Glutamatergic neuron (in vitro differentiated cells): ENCODE results near the gene ELOVL6. TPM values are rescaled to one million over a fixed set of nuclear protein-coding genes. Genes with fewer than 3 reads are reported as not detected.

Experiments used
- DNase-seq: peaks from one replicate; pipeline ENCODE4 v3.0.0; 2022
- H3K27ac Mint-ChIP-seq: one replicate; pipeline ENCODE4 v1.8.0; 2020; ENCODE audit warnings: mild to moderate bottlenecking, mixed read lengths, inconsistent platforms; ENCODE audit not compliant: unreplicated experiment
- H3K27me3 Mint-ChIP-seq: one replicate; pipeline ENCODE4 v1.8.0; 2020; ENCODE audit warnings: mild to moderate bottlenecking, moderate library complexity, mixed read lengths, inconsistent platforms; ENCODE audit not compliant: unreplicated experiment
- H3K36me3 Mint-ChIP-seq: one replicate; pipeline ENCODE4 v1.8.0; 2020; ENCODE audit warnings: mild to moderate bottlenecking, mixed read lengths, inconsistent platforms; ENCODE audit not compliant: unreplicated experiment
- H3K4me1 Mint-ChIP-seq: one replicate; pipeline ENCODE4 v1.8.0; 2020; ENCODE audit warnings: mild to moderate bottlenecking, low read depth, mixed read lengths, inconsistent platforms; ENCODE audit not compliant: unreplicated experiment
- H3K4me3 Mint-ChIP-seq: one replicate; pipeline ENCODE4 v1.8.0; 2020; ENCODE audit warnings: mild to moderate bottlenecking, mixed read lengths, inconsistent platforms; ENCODE audit not compliant: unreplicated experiment
- H3K9me3 Mint-ChIP-seq: one replicate; pipeline ENCODE4 v1.8.0; 2020; ENCODE audit warnings: mild to moderate bottlenecking, moderate library complexity, mixed read lengths, inconsistent platforms; ENCODE audit not compliant: unreplicated experiment
- total RNA-seq: library from RNA; stranded (reverse); fragmentation: NEBNext Ultra II Directional; extraction: Animal tissue kit (Norgen Biotek cat#: 25700); gene quantifications from one replicate; pipeline ENCODE4 v1.2.1, GENCODE V29; 2021; ENCODE audit not compliant: unreplicated experiment
- TF ChIP-seq, protein P1 (sequence below): fragments of 200-600 bp; sonication (generic); IDR thresholded peaks from one replicate; pipeline ENCODE4 v1.5.0; 2021; ENCODE audit not compliant: partially characterized antibody, unreplicated experiment

The ELOVL6 gene
- total RNA-seq, 1 donor from 2014 or later: 60.1 TPM

DNA sequence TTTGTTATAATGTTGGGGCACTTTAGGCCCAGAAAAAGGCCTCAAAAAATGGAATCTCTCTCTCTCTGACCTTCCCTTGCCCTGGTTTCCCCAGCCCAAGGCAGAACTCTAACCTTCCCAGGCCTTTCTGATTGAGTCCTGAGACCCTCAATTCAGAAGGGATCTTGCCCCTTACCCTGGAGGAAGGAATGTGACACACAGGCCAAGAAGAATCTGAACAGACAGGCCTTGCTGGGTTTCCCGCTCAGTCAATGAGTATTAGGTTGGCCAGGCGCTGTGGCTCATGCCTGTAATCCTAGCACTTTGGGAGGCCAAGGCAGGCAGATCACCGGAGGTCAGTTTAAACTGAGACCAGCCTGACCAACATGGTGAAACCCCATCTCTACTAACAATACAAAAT, 27.6 kb downstream of the ELOVL6 start:
- TF ChIP-seq, protein P1, sequence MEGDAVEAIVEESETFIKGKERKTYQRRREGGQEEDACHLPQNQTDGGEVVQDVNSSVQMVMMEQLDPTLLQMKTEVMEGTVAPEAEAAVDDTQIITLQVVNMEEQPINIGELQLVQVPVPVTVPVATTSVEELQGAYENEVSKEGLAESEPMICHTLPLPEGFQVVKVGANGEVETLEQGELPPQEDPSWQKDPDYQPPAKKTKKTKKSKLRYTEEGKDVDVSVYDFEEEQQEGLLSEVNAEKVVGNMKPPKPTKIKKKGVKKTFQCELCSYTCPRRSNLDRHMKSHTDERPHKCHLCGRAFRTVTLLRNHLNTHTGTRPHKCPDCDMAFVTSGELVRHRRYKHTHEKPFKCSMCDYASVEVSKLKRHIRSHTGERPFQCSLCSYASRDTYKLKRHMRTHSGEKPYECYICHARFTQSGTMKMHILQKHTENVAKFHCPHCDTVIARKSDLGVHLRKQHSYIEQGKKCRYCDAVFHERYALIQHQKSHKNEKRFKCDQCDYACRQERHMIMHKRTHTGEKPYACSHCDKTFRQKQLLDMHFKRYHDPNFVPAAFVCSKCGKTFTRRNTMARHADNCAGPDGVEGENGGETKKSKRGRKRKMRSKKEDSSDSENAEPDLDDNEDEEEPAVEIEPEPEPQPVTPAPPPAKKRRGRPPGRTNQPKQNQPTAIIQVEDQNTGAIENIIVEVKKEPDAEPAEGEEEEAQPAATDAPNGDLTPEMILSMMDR: no peak
- H3K27ac Mint-ChIP-seq: no peak overlapping the region
- DNase-seq: no peak
- H3K4me1 Mint-ChIP-seq: peaks cover 8% of the 10 kb centered on the region
- no peaks in the 10 kb centered on the region for H3K27me3 Mint-ChIP-seq
- no peak overlapping the region for H3K4me3 Mint-ChIP-seq
- no peaks in the 10 kb centered on the region for H3K36me3 Mint-ChIP-seq
- H3K9me3 Mint-ChIP-seq: no peaks in the 10 kb centered on the region

DNA sequence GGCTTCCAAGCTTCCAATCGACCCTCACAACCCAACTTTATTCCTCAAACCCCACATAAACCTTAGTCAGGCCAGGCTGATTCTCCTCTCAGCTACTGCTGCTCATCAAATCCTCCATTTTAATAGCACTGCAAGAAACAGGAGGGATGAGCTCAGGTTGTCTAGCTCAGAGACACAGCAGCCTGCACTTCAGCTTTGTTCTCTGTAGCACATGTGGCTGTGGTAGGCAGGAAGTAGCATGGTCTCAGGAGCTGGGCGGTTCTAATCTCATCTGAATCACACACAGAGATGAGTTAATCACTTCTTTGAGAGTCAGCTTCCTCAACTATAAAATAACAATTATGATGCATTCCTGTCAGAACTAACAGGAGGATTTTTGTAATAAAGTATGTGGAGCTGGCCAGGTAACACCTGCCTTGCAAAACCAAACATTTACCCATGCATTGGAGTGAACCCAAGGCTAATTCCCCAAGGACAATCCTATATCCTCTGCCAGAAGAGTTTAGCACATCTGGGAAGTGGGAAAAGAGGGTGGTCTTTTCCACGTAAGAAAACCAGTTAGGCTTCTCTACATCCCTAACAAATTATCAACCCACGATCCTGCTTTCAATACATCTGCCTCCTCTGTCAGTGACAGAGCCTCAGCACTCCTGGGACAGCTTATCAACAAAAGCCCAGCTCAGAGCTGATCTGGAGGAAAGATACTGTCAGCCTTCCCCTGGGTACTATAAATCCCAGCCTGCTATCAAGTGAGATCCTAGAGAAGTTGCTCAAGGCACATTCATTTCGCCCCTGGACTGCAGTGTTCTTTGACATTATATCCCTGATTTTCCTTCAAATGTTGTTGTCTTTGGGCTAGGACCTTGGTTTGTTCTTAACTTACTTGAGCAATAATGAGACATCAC, 32.8 kb downstream of the ELOVL6 start:
- peak overlapping the region; percentile 35 for H3K4me3 Mint-ChIP-seq
- H3K36me3 Mint-ChIP-seq: no peaks in the 10 kb centered on the region
- H3K4me1 Mint-ChIP-seq: peaks cover 11% of the 10 kb centered on the region
- TF ChIP-seq, protein P1: no peak
- H3K27ac Mint-ChIP-seq: peak overlapping the region; percentile 19
- H3K9me3 Mint-ChIP-seq: no peaks in the 10 kb centered on the region
- DNase-seq: no peak
- H3K27me3 Mint-ChIP-seq: no peaks in the 10 kb centered on the region

DNA sequence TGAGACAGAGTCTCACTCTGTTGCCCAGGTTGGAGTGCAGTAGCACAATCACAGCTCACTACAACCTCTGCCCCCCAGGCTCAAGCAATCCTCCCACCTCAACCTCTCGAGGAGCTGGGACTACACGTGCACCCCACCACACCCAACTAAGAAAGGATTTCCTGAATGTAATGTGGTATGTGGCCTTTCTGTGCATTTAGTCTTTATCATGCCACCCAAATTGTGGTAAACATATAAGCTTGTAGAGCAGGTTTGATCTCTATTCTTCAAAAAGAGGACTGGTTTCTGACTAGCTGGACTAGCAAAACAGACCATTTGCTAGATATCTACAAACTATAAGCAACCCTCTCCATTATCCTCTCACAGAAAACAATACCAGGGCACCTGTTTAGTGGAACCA, 33.6 kb downstream of the ELOVL6 start:
- Mint-ChIP-seq H3K27me3 (no peaks in the 10 kb centered on the region), H3K36me3 (no peaks in the 10 kb centered on the region), H3K9me3 (no peaks in the 10 kb centered on the region), H3K4me1 (peaks cover 11% of the 10 kb centered on the region), H3K4me3 (no peak overlapping the region), H3K27ac (no peak overlapping the region)
- no peak for DNase-seq
- TF ChIP-seq, protein P1: no peak

DNA sequence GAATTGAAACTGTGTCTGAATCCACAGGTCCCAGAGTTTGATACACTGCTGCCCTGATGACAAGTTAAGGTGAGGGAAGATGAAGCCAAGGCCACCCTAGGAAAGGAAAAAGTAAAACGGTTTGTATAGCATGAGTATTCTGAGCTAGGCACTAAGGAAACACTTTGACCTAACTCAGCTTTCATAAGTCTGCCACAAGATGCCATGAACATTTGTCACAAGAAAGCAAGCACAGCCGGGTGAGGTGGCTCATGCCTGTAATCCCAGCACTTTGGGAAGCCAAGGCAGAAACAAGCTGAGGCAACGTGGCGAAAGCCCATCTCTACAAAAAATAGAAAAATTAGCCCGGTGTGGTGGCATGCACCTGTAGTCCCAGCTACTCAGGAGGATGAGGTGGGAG, 34.2 kb downstream of the ELOVL6 start:
- TF ChIP-seq, protein P1: no peak
- no peaks in the 10 kb centered on the region for H3K9me3 Mint-ChIP-seq
- H3K27me3 Mint-ChIP-seq: no peaks in the 10 kb centered on the region
- no peaks in the 10 kb centered on the region for H3K36me3 Mint-ChIP-seq
- H3K27ac Mint-ChIP-seq: no peak overlapping the region
- H3K4me1 Mint-ChIP-seq: peaks cover 11% of the 10 kb centered on the region
- H3K4me3 Mint-ChIP-seq: no peak overlapping the region
- DNase-seq: no peak
